ENCODE measurements around the gene EMC6.

Gene EMC6

DNA sequence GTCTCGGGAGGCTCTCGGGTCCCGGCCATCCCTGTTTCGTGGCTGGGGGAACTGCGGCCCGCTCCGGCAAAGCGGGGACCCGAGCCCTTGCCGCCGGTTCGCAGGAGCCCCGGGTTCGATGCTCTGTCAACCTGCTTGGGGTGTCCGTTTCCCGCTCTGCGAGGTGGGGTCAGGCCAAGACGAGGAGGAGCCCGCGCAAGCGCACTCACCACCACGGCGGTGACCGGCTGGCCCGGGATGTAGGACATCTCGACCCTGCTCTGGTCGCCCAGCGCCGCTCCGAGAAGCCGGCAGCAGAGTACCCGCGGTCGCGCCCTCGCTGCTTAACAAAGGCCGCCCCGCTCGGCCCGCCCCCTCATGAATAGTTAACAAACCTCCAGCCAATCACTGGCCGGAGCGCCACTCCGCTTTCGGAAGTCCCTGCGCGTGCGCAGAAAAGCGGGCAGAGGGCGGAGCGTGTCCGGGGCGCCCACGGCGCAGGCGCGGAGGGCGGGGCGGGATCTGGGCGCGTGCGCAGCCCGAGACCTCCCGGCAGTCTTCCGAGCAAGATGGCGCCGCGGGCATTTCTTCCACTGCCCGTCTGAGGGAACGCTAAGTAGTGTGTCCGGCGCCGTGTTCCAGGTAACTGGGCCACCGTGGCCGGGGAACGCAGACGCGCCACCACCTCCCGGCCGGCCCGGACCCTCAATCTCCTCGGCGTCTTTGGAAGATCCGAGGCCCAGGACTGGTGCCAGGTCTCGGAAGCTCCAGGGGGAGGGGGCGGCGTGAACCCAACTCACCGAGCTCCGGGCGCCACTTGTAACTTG lies at the start of gene EMC6, which contains the start of gene TAX1BP3:
TSS of gene EMC6 (plus strand) at position 534 of the 806 bp plus-strand sequence. CDS start 335 bp downstream, outside the sequence.
TSS of gene TAX1BP3 (minus strand) at position 300 of the 806 bp plus-strand sequence. CDS start at position 248, 52 bp downstream.
- peak; percentile 99 for DNase-seq (ENCODE audit: low read depth)

DNA sequence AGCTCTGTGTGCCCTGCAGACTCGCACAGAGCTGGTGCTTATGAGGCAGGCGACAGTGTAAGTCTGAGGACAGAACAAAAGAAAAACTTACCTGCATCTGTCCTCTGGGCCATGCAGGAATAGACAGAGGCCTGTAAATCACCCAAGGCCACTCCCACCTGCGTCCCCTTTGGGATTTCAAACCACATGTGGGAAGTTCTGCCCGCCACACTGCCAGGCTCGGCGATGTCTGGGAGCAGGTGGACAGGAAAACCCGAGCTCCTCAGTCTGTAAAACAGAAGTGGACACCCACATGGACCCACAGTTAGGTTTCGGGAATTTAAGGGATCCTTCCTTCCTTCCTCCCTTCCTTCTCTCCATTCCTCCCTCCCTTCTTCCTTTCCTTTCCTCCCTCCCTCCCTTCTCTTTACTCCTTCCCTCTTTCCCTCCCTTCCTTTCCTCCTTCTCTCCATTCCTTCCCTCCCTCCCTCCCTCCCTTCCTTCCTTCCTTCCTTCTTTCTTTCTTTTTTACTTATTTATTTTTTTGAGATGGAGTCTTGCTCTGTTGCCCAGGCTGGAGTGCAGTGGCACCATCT lies 47.4 kb upstream of the EMC6 start:
- DNase-seq (ENCODE audit: low read depth) = no peak

DNA sequence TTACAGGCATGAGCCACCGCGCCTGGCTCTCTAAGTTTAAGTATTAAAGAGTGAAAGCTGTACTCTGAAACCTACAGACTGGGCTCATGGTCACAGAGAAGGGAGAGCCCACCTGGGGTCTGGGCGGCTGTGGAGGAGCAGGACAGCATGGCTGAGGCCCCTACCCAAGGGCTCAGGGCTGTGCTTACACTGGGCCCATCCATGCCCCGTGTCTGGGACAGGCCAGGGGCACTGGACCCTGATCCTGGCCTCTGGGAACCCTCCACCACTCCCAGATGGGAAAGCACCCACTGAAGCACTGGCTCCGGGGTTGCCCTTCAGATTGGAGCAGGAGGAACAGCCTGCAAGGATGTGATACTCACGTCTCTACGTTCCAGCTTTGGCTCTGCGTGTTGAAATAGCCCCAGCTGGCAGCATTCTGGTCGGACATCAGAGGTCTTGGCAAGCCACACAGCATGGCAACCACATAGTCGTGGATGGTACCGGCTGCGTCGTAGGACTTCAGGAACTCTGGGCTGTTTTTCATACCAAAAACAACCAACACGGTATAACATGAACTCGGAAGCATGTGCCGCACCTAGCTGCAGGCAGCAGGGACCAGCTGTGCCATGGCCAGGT lies 45.5 kb upstream of the EMC6 start:
- DNase-seq (ENCODE audit: low read depth) = no peak

DNA sequence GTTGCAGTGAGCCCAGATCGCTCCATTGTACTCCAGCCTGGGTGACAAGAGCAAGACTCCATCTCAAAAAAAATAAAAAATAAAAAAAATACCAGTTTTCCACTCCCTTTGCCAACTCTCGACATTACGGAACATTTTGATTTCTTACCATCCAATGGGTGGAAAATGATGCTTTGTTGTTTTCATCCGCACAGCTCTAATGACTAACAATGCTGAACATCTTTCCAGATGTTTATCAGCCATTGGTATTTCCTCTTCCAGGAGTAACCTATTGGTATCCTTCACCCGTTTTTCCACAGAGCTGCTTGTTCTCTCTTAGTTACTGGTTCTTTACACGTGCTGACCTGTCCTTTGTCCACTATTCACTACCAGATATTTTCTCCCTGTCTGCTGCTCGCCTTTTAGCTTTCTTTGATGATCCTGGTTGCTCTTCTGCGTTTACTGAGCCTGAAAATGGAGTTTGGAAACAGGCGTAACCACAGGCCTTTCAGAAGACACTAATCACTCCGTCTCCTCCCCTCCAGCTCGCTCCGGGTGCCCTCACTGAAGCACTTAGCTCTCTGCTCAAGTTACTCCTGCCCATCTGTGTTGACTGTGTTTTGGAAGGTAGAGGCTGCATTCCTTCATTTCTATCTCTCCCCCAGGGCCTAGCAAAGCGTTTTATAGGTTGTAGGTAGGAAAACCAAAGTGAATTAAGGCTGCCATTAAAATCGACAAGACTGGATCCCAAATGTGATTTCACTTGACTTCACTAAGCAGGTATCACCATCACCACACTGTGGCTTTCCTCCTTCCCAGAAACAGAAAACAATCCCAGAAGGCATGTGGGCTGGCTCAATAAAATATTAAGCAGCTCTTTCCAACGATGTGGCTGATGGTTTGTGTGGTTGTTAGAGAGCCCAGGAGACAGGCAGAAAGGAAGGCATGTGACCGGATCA lies 41.5 kb upstream of the EMC6 start:
- DNase-seq (ENCODE audit: low read depth) = no peak

DNA sequence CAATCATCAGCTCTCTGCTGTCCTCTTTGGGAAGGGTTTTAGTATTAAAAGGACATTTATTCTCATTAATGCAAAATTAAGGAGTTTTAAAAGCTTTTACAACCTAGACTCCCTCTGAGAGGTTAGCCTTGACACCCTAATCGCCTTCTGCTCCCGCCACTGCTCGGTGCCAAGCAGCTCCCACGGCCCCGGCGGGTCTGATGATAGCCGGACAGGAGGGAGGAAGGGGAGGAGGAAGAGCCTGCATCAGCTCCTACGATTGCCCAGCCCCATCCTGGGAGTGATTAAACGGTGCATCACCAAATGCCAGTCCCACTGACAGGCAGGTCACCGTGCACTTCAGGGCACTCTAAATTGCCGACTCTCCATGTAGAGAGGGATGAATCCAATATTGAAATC lies 40.8 kb upstream of the EMC6 start:
- DNase-seq (ENCODE audit: low read depth) = no peak

DNA sequence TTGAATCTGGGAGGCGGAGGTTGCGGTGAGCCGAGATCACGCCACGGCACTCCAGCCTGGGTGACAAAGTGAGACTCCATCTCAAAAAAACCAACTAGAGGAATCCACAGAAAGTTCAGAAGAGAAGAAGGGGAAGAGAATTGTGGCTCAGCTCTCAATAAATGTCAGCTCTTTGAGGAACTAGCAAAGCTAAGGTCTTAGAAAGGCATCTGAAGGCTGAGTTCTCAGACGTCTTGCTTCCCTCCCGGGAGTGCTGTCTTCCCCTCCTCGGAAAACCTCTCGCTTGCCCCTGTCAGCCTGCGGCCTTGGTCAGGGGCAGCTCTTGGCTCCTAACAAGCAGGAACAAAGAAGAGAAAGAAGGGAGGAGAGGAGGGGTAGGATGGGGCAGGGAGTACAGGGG lies 37.8 kb upstream of the EMC6 start:
- no peak for DNase-seq (ENCODE audit: low read depth)

DNA sequence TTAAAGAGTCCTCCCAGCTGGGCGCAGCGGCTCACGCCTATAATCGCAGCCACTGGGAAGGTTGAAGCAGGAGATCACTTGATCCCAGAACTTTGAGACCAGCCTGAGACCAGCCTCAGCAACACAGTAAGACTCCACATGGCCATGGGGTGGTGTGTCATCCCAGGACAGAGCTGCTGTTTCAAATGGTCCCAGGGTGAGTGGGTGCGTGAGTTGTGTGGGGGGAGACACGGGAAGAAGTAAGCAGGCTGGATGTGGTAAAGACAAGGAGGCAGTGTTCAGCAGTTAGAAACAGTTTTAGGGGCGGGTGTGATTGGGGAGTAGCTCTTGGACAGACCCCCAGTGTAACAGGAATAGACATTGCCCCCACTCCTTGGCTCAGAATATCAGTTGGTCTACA lies 36.3 kb upstream of the EMC6 start:
- no peak for DNase-seq (ENCODE audit: low read depth)

DNA sequence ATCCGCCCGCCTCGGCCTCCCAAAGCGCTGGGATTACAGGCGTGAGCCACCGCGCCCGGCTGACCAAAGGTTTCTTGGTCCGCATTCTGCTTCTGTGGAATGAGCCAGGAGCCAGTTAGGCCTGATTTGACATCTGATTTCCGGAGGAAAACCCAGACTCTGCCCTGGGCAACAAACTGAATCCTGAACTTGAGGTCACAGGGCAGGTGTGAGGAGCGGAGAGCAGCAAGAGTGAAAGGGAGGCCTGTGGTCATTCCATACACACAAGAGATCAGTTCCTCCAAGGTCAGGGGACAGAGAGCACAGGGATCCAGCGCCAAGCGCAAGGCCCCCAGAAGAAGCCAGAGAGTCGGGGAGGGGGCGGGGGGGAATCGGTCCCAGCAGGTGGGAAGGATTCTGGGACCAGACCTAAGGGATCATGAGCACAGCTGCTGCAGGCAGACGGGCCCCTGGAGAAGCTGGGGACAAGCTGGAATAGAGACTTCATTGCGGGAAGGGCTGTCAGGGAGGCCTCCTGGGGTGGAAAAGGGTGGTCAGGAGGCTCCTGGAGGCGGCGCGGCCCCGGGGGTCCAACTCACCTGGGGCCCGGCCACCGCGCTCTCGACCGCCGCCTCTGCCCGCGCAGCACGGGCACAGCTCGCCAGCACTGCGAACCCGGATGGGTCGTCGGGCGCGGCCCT lies 33.0 kb upstream of the EMC6 start:
- DNase-seq (ENCODE audit: low read depth) = no peak

DNA sequence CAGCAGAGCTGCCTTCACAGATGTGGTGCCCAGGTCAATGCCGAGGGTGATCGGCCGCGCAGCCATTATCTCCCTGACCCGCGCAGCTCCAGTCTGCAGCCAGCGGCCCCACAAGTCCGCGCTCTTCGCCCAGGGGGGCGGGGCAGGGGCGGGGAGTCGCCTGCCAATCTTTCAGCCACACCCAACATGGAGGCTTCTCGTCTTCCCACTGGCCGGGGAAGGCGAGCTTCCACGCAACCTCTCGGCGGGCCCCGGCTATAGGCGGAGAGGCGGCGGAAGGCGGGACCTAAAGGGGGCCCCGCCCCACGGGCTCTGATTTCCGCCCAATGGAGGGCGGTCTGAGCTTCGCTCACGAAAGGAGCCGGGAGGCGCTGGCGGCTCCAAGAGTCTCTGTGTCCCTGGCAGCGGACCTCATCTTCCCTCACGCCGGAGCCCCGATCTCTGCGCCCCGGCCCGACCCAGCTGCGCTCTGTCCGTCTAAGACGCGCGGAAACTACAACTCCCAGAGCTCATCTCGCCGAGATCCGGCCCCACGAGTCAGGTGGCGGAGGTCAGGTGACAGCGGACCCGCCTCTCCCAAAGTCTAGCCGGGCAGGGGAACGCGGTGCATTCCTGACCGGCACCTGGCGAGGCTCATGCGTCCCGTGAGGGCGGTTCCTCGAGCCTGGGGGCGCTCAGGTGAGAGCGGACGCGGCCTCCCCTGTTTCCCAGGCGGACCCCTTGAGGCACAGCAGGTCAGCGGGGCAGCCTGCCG lies 32.3 kb upstream of the EMC6 start, which contains the start of the genes CTNS and SHPK:
TSS of gene CTNS (plus strand) at position 607 of the 754 bp plus-strand sequence. CDS start 3,447 bp downstream, outside the sequence.
TSS of gene SHPK (minus strand) at position 97 of the 754 bp plus-strand sequence. CDS start at position 66, 31 bp downstream.
- peak; percentile 83 for DNase-seq (ENCODE audit: low read depth)

DNA sequence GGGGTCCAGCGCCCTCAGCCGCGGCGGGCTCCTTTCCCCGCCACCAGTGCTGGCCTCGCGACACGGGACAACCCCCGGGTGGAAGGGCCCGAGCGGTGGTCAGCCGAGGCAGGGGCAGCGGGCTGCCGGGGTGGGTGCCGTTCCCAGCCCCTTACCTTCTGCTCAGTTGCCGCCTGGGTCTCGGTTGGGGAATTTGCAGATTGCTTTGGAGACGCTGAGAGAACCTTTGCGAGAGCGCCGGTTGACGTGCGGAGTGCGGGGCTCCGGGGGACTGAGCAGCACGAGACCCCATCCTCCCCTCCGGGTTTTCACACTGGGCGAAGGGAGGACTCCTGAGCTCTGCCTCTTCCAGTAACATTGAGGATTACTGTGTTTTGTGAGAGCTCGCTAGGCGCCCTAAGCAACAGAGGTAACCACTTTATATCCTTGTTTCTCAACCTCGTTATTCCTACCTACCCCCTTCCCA lies 31.7 kb upstream of the EMC6 start:
- no peak for DNase-seq (ENCODE audit: low read depth)

DNA sequence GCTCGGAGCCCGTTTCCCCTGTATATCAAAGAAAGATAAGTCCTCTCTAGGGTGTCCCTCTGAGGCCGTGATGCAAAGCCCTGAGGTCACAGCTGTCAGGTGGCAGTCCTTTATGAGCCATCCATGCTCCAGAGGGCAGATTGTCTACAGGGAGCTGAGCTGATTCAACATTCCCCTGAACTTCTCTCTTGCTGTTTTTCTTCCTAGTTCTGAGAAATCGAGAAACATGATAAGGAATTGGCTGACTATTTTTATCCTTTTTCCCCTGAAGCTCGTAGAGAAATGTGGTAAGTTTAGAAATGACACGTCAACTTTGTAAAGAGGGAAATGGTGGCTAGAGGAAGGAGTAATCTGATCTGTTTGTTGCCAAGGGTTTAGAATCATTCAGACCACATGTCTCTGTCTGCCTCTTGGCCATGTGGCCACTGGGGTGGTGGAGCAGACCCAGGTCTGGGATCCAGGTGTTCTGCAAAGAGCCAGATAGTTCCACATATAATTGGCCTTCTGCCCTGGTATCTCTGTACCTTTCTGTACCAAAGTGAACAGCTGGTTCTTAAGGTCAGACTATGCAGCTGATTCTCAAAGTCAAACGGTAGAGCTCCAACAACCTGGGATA lies 28.5 kb upstream of the EMC6 start:
- no peak for DNase-seq (ENCODE audit: low read depth)

DNA sequence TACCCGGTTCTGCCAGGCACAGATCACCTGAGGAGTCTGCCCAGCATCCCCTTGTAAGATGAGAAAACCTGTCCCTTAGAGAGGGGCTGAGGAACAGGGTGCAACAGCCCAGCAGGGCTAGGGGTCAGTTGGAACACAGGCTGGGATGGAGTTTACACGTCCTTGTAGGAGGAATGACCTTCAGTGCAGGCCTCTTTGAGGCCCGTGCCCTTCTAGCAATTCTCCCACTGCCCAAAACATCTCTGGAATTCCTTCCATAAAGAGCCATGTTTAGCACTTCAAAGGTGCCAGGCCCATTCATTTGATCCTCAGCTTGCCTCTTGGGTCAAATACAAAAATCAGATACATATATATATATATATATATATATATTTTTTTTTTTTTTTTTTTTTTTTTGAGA lies 27.6 kb upstream of the EMC6 start:
- no peak for DNase-seq (ENCODE audit: low read depth)

DNA sequence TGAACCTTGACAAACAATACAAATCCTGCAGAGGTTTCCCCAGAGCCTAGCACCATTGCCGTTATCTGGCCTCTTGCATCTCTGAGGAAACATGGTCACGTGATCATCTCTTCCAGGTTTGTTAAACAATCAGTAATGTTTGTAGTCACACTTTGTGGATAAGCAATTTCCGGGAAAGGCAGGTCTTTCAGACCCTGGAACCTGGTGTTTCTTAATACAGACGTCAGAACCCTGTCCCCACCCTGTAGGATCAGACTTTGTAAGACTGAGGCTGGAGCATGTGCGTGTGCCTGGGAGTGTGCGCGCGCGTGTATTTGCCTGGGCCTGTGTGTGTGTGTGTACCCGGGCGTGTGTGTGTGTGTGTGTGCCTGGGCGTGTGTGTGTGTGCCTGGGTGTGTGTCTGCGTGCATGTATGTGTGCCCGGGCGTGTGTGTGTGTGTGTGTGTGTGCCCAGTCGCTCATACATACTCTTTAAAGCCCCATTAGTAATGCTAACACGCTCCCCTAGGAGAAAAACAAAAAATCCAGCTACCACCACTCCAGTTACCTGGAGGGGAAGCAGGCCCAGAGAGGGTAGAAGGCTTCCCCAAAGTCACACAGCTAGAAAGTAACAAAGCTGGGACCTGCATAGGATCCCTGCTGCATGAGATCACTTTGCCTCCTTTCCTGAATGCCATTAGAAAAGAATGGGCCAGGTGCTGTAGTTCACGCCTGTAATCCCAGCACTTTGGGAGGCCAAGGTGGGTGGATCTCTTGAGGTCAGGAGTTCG lies 26.7 kb upstream of the EMC6 start:
- no peak for DNase-seq (ENCODE audit: low read depth)

DNA sequence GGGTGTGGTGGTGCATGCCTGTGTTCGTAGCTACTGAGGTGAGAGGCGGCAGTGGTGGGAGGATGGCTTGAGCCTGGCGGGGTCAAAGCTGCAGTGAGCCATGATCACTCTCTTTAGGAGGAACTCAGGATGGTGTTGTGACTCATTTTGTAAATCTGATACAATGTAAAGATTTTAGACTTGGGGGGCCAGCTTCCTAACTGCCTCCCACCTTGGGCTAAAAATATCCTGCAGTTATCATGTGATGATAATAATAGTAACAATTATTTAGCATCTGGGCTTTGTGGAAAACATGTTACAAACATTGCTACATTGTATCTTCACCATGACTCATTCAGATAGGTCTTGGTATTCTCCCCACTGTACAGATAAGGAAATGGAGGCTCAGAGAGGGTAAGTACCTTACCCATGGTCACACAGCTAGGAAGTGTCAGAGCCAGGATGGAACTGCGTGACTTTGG lies 24.7 kb upstream of the EMC6 start:
- DNase-seq (ENCODE audit: low read depth) = no peak

DNA sequence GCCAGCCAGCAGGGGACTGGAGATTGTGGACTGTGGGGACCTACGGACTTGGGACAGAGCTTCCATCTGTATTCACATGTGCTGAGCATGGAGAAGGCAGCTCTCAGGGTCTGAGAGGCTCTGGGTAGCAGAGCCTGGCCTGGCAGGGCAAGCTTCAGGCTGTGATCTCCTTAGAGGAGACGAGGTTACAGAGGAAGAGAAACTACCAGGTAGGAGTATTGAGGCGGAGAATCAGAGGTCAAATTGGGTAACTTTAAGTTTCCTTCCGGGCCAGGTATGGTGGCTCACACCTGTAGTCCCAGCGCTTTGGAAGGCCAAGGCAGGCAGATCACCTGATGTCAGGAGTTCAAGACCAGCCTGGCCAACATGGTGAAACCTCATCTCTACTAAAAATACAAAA lies 23.3 kb upstream of the EMC6 start:
- DNase-seq (ENCODE audit: low read depth) = no peak

DNA sequence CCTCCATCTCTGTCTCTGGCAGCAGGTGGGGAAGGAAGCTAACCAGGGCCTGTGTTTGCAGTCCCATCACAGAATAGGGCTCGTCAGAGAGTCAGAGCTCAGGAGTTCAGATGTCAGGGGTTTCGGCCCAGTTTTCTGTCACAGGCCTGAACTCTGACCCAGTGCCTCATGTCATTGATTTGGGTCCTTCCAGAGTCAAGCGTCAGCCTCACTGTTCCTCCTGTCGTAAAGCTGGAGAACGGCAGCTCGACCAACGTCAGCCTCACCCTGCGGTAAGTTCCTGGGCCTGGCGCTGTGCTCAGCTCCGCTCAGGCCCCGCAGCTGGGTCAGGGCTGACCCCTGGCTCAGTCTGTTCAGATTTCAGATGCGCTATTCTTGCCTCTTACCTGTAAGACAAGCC lies 21.4 kb upstream of the EMC6 start:
- DNase-seq (ENCODE audit: low read depth) = no peak

DNA sequence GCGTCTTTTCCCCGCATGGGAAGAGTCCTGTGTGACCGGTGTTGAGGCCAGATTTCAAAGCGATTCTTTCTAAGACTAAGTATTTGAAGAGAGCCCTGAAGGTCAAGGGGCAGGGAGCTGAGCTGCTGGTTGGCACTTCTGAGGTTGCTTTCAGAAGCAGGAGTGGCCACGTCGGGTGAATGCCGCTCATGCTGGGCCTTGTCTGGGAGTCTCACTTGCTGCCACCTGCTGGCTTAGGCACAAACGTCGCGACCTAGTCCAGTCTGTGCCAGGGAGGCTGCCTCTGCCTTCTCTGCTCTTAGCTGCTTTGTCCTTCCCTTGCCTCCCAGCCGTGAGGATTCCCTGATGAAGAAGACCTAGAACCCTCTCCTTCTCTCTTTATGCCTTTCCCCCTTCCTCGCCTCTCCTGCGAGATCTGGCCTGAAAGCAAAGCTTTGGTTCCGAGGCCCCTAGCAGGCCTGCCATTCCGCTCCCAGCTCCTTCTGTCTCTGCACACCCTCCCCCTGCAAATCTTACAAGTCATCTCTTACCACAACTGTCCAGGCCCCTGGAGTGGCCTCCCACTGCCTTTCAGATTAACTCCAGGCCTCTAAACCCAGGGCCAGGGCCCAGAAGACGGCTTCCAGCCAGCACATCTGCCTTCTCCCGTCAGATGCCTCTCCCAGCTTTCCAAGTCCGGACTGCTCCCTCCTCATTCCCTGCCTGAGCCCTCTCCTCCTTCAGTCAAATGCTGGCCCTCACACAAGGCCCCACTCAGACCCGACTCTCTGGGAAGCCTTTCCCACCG lies 20.6 kb upstream of the EMC6 start:
- no peak for DNase-seq (ENCODE audit: low read depth)

DNA sequence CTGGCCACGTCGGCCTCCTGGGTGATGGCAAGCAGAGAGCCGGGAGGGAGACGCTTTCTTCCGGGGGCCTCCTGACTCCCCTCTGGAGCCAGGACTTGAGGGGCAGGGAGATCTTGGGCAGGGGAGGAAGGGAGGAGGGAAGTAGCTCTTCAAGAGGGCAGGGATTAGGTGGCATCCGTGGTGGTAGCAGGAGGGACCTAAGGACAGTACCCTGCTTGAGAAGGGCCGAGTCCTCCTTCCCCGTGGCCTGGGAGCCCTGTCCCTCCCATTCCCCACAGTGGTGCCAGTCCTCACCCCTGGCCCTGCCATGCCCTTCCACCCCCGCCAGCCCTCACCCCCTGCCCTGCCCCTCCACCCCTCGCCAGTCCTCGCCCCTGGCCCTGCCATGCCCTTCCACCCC lies 12.8 kb upstream of the EMC6 start:
- DNase-seq (ENCODE audit: low read depth) = no peak
